Measurements from ENCODE around the gene CDC42EP4. TPM values are rescaled to one million over a fixed set of nuclear protein-coding genes. Genes with fewer than 3 reads are reported as not detected.

CDC42EP4 gene, protein sequence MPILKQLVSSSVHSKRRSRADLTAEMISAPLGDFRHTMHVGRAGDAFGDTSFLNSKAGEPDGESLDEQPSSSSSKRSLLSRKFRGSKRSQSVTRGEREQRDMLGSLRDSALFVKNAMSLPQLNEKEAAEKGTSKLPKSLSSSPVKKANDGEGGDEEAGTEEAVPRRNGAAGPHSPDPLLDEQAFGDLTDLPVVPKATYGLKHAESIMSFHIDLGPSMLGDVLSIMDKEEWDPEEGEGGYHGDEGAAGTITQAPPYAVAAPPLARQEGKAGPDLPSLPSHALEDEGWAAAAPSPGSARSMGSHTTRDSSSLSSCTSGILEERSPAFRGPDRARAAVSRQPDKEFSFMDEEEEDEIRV
- total RNA-seq: 100 to 1,000 TPM in 2 of 4 donors, 10 to 100 TPM in 2; 33.8 to 127 (median 97.8) TPM

DNA sequence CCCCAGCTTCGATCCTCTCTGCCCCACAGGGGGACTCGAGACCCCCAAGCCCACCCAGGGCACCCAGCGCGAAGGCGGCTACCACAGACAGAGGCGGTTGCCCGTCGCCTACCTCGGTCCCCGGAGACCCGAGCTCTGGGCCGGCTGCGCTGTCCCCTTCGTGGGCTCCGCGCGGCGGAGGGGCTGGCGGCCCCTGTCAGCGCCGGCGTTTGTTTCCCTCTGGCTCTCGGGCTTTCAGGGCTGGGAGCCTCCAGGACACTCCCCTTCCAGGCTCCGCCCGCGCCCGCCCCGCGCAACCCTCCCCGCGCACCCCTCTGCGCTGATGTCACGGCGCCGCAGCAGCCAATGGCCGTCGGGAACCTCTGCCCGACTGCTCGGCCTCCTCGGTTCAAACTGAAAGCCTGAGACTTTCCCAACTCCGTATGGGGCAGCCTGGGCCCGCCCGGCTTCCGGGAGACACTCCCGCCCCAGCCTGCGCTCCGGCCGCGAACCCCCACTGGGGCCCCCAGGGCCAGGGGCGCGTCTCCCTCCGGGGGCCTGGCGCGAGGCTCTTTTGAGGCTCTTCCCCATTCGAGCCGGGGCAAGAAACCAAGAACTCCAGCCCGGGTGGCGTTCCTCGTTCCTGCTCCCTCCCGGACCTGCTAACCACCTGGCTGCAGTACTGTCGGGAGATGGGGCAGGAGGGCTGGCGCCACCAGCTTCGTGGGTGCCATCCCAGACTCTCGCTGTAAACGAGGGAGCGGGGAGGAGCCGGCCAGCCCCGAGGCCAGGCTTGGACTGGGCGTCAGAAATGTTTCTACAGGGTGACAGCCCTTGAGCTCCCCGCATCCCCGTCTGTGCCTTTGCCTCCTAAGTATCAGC lies at the start of gene CDC42EP4:
Gene CDC42EP4, minus strand, starts transcription at position 221 of the 861 bp plus-strand sequence. CDS start 25,501 bp downstream, outside the sequence.
- peaks cover 0 to 29% (median 6%) of the 10 kb centered on the region in 4 donors for H3K4me1 ChIP-seq
- H3K36me3 ChIP-seq: no peaks in the 10 kb centered on the region
- no peaks in the 10 kb centered on the region for H3K9me3 ChIP-seq
- peak within 1 kb of the TSS; percentile 81 to 99 (median 98) for H3K27ac ChIP-seq
- peak; percentile 77 to 98 (median 97) for DNase-seq
- no peaks in the 10 kb centered on the region for H3K27me3 ChIP-seq
- peak within 1 kb of the TSS; percentile 77 to 93 (median 86) for H3K4me3 ChIP-seq
- TF ChIP-seq POLR2A (IDR thresholded peaks at IDR 0.05) (peak; percentile 98 to 99), CTCF (IDR thresholded peaks at IDR 0.05) (peak in 1 of 6 experiments; percentile 6)

GRCh38 chr17:73360961-73361761 lies 49.4 kb upstream of the CDC42EP4 start:
- H3K27ac ChIP-seq: no peak overlapping the region
- H3K9me3 ChIP-seq: no peaks in the 10 kb centered on the region
- no peak for TF ChIP-seq POLR2A (IDR thresholded peaks at IDR 0.05)
- no peak for TF ChIP-seq CTCF (IDR thresholded peaks at IDR 0.05)
- H3K4me3 ChIP-seq: no peak overlapping the region
- no peak for DNase-seq
- no peaks in the 10 kb centered on the region for H3K27me3 ChIP-seq
- H3K4me1 ChIP-seq: peaks cover 0 to 9% (median 0%) of the 10 kb centered on the region in 4 donors
- no peaks in the 10 kb centered on the region for H3K36me3 ChIP-seq

- Histone ChIP-seq H3K4me1 (peaks cover 0 to 9% (median 0%) of the 10 kb centered on the region in 4 donors), H3K36me3 (no peaks in the 10 kb centered on the region), H3K27me3 (no peaks in the 10 kb centered on the region), H3K9me3 (no peaks in the 10 kb centered on the region), H3K4me3 (no peak overlapping the region), H3K27ac (no peak overlapping the region)
- DNase-seq: peak in 2 of 3 donors; percentile 75 to 82
- no peak for TF ChIP-seq POLR2A (IDR thresholded peaks at IDR 0.05)
- peak in 3 of 6 experiments; percentile 44 to 47 (median 45) for TF ChIP-seq CTCF (IDR thresholded peaks at IDR 0.05)
Observed at GRCh38 chr17:73359987-73360410, 48.2 kb upstream of the CDC42EP4 start.

GRCh38 chr17:73359352-73359751 lies 47.6 kb upstream of the CDC42EP4 start:
- no peak overlapping the region for H3K27ac ChIP-seq
- TF ChIP-seq POLR2A (IDR thresholded peaks at IDR 0.05) (no peak), CTCF (IDR thresholded peaks at IDR 0.05) (no peak)

GRCh38 chr17:73358668-73359067 lies 46.9 kb upstream of the CDC42EP4 start:
- DNase-seq: no peak
- peaks cover 0 to 9% (median 0%) of the 10 kb centered on the region in 4 donors for H3K4me1 ChIP-seq

More at GRCh38 chr17:73359352-73359751, 47.6 kb upstream of the CDC42EP4 start:
- no peak overlapping the region for H3K4me3 ChIP-seq
- H3K4me1 ChIP-seq: peaks cover 0 to 9% (median 0%) of the 10 kb centered on the region in 4 donors
- H3K9me3 ChIP-seq: no peaks in the 10 kb centered on the region
- H3K36me3 ChIP-seq: no peaks in the 10 kb centered on the region
- DNase-seq: no peak
- no peaks in the 10 kb centered on the region for H3K27me3 ChIP-seq

More at GRCh38 chr17:73358668-73359067, 46.9 kb upstream of the CDC42EP4 start:
- TF ChIP-seq POLR2A (IDR thresholded peaks at IDR 0.05): no peak
- no peak for TF ChIP-seq CTCF (IDR thresholded peaks at IDR 0.05)
- Histone ChIP-seq H3K4me3 (no peak overlapping the region), H3K36me3 (no peaks in the 10 kb centered on the region), H3K9me3 (no peaks in the 10 kb centered on the region), H3K27ac (no peak overlapping the region), H3K27me3 (no peaks in the 10 kb centered on the region)
